ENCODE results near the gene GNAT2. TPM values are rescaled to one million over a fixed set of nuclear protein-coding genes. Genes with fewer than 3 reads are reported as not detected.

The GNAT2 gene
- total RNA-seq, 1 donor from 2014 or later, result not detected

GRCh38 chr1:109655615-109656519, 36.5 kb upstream of the GNAT2 start, which contains the start of gene GSTM4:
GSTM4 (plus strand) TSS chr1:109656099; CDS start chr1:109656390, 291 bp downstream.
- peak; percentile 93 for DNase-seq (ENCODE audit: low spot score)
- peak within 1 kb of the TSS; percentile 85 for H3K4me3 Mint-ChIP-seq (ENCODE audit: unreplicated experiment)
- no peaks in the 10 kb centered on the region for H3K9me3 Mint-ChIP-seq (ENCODE audit: low read depth)
- H3K36me3 Mint-ChIP-seq (ENCODE audit: low read depth), result peaks cover 1% of the 10 kb centered on the region
- no peaks in the 10 kb centered on the region for H3K27me3 Mint-ChIP-seq (ENCODE audit: low read depth)
- H3K4me1 Mint-ChIP-seq (ENCODE audit: low read depth), result peaks cover 28% of the 10 kb centered on the region
- no peak for TF ChIP-seq CTCF (IDR thresholded peaks at IDR 0.05)
- H3K27ac Mint-ChIP-seq (ENCODE audit: unreplicated experiment), result peak within 1 kb of the TSS; percentile 93

- no peaks in the 10 kb centered on the region for H3K36me3 Mint-ChIP-seq (ENCODE audit: low read depth)
Measured at GRCh38 chr1:109654519-109654918, 35.1 kb upstream of the GNAT2 start.

GRCh38 chr1:109653306-109653705, 33.9 kb upstream of the GNAT2 start:
- no peak overlapping the region for H3K4me3 Mint-ChIP-seq (ENCODE audit: unreplicated experiment)

More at GRCh38 chr1:109654519-109654918, 35.1 kb upstream of the GNAT2 start:
- Mint-ChIP-seq H3K27ac (ENCODE audit: unreplicated experiment) (no peak overlapping the region), H3K27me3 (ENCODE audit: low read depth) (no peaks in the 10 kb centered on the region), H3K9me3 (ENCODE audit: low read depth) (no peaks in the 10 kb centered on the region), H3K4me1 (ENCODE audit: low read depth) (peaks cover 39% of the 10 kb centered on the region), H3K4me3 (ENCODE audit: unreplicated experiment) (no peak overlapping the region)
- DNase-seq (ENCODE audit: low spot score), result peak; percentile 64
- no peak for TF ChIP-seq CTCF (IDR thresholded peaks at IDR 0.05)

GRCh38 chr1:109652402-109652801, 33.0 kb upstream of the GNAT2 start:
- peaks cover 35% of the 10 kb centered on the region for H3K4me1 Mint-ChIP-seq (ENCODE audit: low read depth)
- H3K27me3 Mint-ChIP-seq (ENCODE audit: low read depth), result no peaks in the 10 kb centered on the region
- no peaks in the 10 kb centered on the region for H3K9me3 Mint-ChIP-seq (ENCODE audit: low read depth)
- no peaks in the 10 kb centered on the region for H3K36me3 Mint-ChIP-seq (ENCODE audit: low read depth)
- no peak for TF ChIP-seq CTCF (IDR thresholded peaks at IDR 0.05)
- no peak overlapping the region for H3K4me3 Mint-ChIP-seq (ENCODE audit: unreplicated experiment)
- H3K27ac Mint-ChIP-seq (ENCODE audit: unreplicated experiment), result no peak overlapping the region
- DNase-seq (ENCODE audit: low spot score), result no peak

More at GRCh38 chr1:109653306-109653705, 33.9 kb upstream of the GNAT2 start:
- no peak for TF ChIP-seq CTCF (IDR thresholded peaks at IDR 0.05)
- no peaks in the 10 kb centered on the region for H3K27me3 Mint-ChIP-seq (ENCODE audit: low read depth)
- no peaks in the 10 kb centered on the region for H3K9me3 Mint-ChIP-seq (ENCODE audit: low read depth)
- H3K27ac Mint-ChIP-seq (ENCODE audit: unreplicated experiment), result no peak overlapping the region
- H3K36me3 Mint-ChIP-seq (ENCODE audit: low read depth), result no peaks in the 10 kb centered on the region
- H3K4me1 Mint-ChIP-seq (ENCODE audit: low read depth), result peaks cover 35% of the 10 kb centered on the region
- DNase-seq (ENCODE audit: low spot score), result no peak

- Mint-ChIP-seq H3K4me1 (ENCODE audit: low read depth) (peaks cover 26% of the 10 kb centered on the region), H3K9me3 (ENCODE audit: low read depth) (peaks cover 8% of the 10 kb centered on the region), H3K36me3 (ENCODE audit: low read depth) (no peaks in the 10 kb centered on the region), H3K4me3 (ENCODE audit: unreplicated experiment) (no peak overlapping the region), H3K27me3 (ENCODE audit: low read depth) (no peaks in the 10 kb centered on the region), H3K27ac (ENCODE audit: unreplicated experiment) (peak overlapping the region; percentile 61)
- TF ChIP-seq CTCF (IDR thresholded peaks at IDR 0.05), result no peak
- no peak for DNase-seq (ENCODE audit: low spot score)
Measured at GRCh38 chr1:109650609-109651008, 31.2 kb upstream of the GNAT2 start.

All from chondrocyte (in vitro differentiated cells).